Mononuclear cell (primary cell): ENCODE results near the gene SARS1. TPM values are rescaled to one million over a fixed set of nuclear protein-coding genes. Genes with fewer than 3 reads are reported as not detected.
A peak's percentile ranks its signal among the peaks of the same experiment; 100 is the strongest.

Experiments used
- H3K27me3 ChIP-seq: 2 replicates; pipeline ENCODE4 v1.6.0; 2011; ENCODE audit warnings: low read length, control low read depth; ENCODE audit not compliant: insufficient read depth
- H3K4me1 ChIP-seq: 2 replicates; pipeline ENCODE4 v1.5.1; 2011; ENCODE audit warnings: mild to moderate bottlenecking, low read length, control low read depth; ENCODE audit not compliant: insufficient read depth
- H3K4me3 ChIP-seq: 2 replicates; pipeline ENCODE4 v1.5.1; 2011; ENCODE audit warnings: mild to moderate bottlenecking, low read length, moderate library complexity
- H3K9me3 ChIP-seq: 2 replicates; pipeline ENCODE4 v1.5.1; 2011; ENCODE audit warnings: low read depth, mild to moderate bottlenecking, control low read depth, low read length
- total RNA-seq: library from RNA; depleted of rRNA; stranded (reverse); fragments of >200 nt; gene quantifications from one replicate; pipeline ENCODE4 v1.2.3, GENCODE V29; 2012

SARS1 gene
- total RNA-seq, 1 donor: 87.1 TPM

- H3K4me1 ChIP-seq: peaks cover 12% of the 10 kb centered on the region
- no peaks in the 10 kb centered on the region for H3K9me3 ChIP-seq
- H3K4me3 ChIP-seq: no peak overlapping the region
- peaks cover 10% of the 10 kb centered on the region for H3K27me3 ChIP-seq
These were observed 34.7 kb downstream of the SARS1 start for GRCh38 chr1:109248444-109248796.

GRCh38 chr1:109248797-109249629, 35.3 kb downstream of the SARS1 start, which contains the start of gene CELSR2:
TSS of gene CELSR2 (plus strand) at chr1:109249539. CDS start at chr1:109250080, 541 bp downstream.
- no peaks in the 10 kb centered on the region for H3K9me3 ChIP-seq
- H3K27me3 ChIP-seq: peaks cover 10% of the 10 kb centered on the region
- peak within 1 kb of the TSS; percentile 38 for H3K4me3 ChIP-seq
- peaks cover 12% of the 10 kb centered on the region for H3K4me1 ChIP-seq

GRCh38 chr1:109249654-109250401, 36.1 kb downstream of the SARS1 start:
- Histone ChIP-seq H3K4me1 (peaks cover 12% of the 10 kb centered on the region), H3K4me3 (peak overlapping the region; percentile 38), H3K9me3 (no peaks in the 10 kb centered on the region), H3K27me3 (peaks cover 8% of the 10 kb centered on the region)

GRCh38 chr1:109250454-109251276, 36.9 kb downstream of the SARS1 start:
- H3K4me3 ChIP-seq: no peak overlapping the region
- H3K4me1 ChIP-seq: peaks cover 12% of the 10 kb centered on the region
- H3K9me3 ChIP-seq: no peaks in the 10 kb centered on the region
- peaks cover 8% of the 10 kb centered on the region for H3K27me3 ChIP-seq

- H3K4me3 ChIP-seq: no peak overlapping the region
- peaks cover 8% of the 10 kb centered on the region for H3K27me3 ChIP-seq
- no peaks in the 10 kb centered on the region for H3K9me3 ChIP-seq
- H3K4me1 ChIP-seq: peaks cover 12% of the 10 kb centered on the region
These were observed 37.8 kb downstream of the SARS1 start for GRCh38 chr1:109251277-109252166.

GRCh38 chr1:109252167-109252892, 38.6 kb downstream of the SARS1 start:
- no peaks in the 10 kb centered on the region for H3K9me3 ChIP-seq
- H3K4me1 ChIP-seq: peaks cover 12% of the 10 kb centered on the region
- no peak overlapping the region for H3K4me3 ChIP-seq
- H3K27me3 ChIP-seq: peaks cover 8% of the 10 kb centered on the region

- Histone ChIP-seq H3K4me3 (no peak overlapping the region), H3K4me1 (peaks cover 12% of the 10 kb centered on the region), H3K9me3 (no peaks in the 10 kb centered on the region), H3K27me3 (peaks cover 8% of the 10 kb centered on the region)
These were observed 39.4 kb downstream of the SARS1 start for GRCh38 chr1:109252893-109253802.

GRCh38 chr1:109253803-109254620, 40.3 kb downstream of the SARS1 start:
- Histone ChIP-seq H3K9me3 (no peaks in the 10 kb centered on the region), H3K4me1 (peaks cover 8% of the 10 kb centered on the region), H3K4me3 (no peak overlapping the region), H3K27me3 (peaks cover 8% of the 10 kb centered on the region)

- Histone ChIP-seq H3K27me3 (peaks cover 8% of the 10 kb centered on the region), H3K9me3 (no peaks in the 10 kb centered on the region), H3K4me1 (peaks cover 5% of the 10 kb centered on the region), H3K4me3 (no peak overlapping the region)
These were observed 40.9 kb downstream of the SARS1 start for GRCh38 chr1:109254621-109255096.

- peaks cover 7% of the 10 kb centered on the region for H3K27me3 ChIP-seq
- H3K4me1 ChIP-seq: peaks cover 3% of the 10 kb centered on the region
These were observed 41.5 kb downstream of the SARS1 start for GRCh38 chr1:109255097-109255651.

GRCh38 chr1:109255678-109256077, 42.0 kb downstream of the SARS1 start:
- H3K27me3 ChIP-seq: peaks cover 2% of the 10 kb centered on the region
- H3K4me3 ChIP-seq: no peak overlapping the region
- no peaks in the 10 kb centered on the region for H3K9me3 ChIP-seq
- no peaks in the 10 kb centered on the region for H3K4me1 ChIP-seq

More at GRCh38 chr1:109255097-109255651, 41.5 kb downstream of the SARS1 start:
- Histone ChIP-seq H3K9me3 (no peaks in the 10 kb centered on the region), H3K4me3 (no peak overlapping the region)

- H3K4me3 ChIP-seq: no peak overlapping the region
- no peaks in the 10 kb centered on the region for H3K27me3 ChIP-seq
- H3K4me1 ChIP-seq: no peaks in the 10 kb centered on the region
- no peaks in the 10 kb centered on the region for H3K9me3 ChIP-seq
These were observed 42.4 kb downstream of the SARS1 start for GRCh38 chr1:109256085-109256484.
